ENCODE data around the gene GPR21.

GPR21 gene

DNA sequence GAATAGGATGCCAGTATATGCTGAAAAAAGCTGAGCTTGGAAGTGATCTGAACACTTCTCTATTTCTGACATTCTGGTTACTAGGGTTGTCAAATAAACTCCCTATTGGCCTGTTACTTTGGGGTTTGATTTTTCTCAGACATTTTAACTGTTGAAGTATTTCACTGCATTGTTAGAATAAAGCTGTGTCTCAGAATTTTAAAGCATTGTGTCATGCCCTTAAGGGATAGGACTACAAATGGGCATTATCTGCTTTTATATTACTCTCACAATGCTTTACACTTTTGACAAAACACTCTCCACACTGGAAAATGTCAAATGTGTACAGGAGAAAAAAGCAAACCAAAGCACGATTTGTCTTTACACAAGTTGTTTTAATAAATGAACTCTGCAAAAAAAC lies 16.8 kb upstream of the GPR21 start:
- TF ChIP-seq, protein P1, sequence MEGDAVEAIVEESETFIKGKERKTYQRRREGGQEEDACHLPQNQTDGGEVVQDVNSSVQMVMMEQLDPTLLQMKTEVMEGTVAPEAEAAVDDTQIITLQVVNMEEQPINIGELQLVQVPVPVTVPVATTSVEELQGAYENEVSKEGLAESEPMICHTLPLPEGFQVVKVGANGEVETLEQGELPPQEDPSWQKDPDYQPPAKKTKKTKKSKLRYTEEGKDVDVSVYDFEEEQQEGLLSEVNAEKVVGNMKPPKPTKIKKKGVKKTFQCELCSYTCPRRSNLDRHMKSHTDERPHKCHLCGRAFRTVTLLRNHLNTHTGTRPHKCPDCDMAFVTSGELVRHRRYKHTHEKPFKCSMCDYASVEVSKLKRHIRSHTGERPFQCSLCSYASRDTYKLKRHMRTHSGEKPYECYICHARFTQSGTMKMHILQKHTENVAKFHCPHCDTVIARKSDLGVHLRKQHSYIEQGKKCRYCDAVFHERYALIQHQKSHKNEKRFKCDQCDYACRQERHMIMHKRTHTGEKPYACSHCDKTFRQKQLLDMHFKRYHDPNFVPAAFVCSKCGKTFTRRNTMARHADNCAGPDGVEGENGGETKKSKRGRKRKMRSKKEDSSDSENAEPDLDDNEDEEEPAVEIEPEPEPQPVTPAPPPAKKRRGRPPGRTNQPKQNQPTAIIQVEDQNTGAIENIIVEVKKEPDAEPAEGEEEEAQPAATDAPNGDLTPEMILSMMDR (IDR thresholded peaks at IDR 0.05) = no peak

DNA sequence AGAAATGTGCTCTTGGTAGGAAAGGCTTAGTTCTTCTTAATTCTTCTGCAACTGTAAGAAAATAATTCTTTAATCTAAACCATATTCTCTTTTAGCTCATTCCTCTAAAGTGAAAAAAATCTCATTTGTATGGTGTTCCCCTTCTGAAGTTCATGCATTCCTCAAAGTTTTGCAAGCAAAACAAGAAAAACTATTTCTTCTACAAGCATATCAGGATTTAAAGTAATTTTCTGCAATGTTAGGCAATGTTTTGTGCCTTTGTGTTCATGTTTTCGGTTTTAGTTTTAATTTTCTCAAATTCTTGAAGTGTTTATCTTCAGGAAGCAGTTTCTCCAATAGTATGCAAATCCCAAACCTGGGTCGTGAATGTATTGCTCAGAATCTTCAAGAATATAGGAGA lies 12.7 kb upstream of the GPR21 start:
- Histone ChIP-seq H3K36me3 (peaks cover 32 to 75% (median 53%) of the 10 kb centered on the region in 3 donors), H3K4me3 (no peak overlapping the region), H3K4me1 (no peaks in the 10 kb centered on the region), H3K27me3 (no peaks in the 10 kb centered on the region), H3K9me3 (no peaks in the 10 kb centered on the region), H3K27ac (no peak overlapping the region)
- no peak for DNase-seq
- TF ChIP-seq, protein P1 (IDR thresholded peaks at IDR 0.05) = no peak
- intact Hi-C loops (cut with DNase I; ENCODE audit: low total_unique reads) = no loop called here

More for the DNA sequence above, 16.8 kb upstream of the GPR21 start:
- Histone ChIP-seq H3K4me3 (no peak overlapping the region), H3K4me1 (no peaks in the 10 kb centered on the region), H3K36me3 (peaks cover 43 to 84% (median 48%) of the 10 kb centered on the region in 3 donors), H3K27ac (no peak overlapping the region), H3K9me3 (no peaks in the 10 kb centered on the region), H3K27me3 (no peaks in the 10 kb centered on the region)
- DNase-seq = no peak
- intact Hi-C loops (cut with DNase I; ENCODE audit: low total_unique reads) = no loop called here

DNA sequence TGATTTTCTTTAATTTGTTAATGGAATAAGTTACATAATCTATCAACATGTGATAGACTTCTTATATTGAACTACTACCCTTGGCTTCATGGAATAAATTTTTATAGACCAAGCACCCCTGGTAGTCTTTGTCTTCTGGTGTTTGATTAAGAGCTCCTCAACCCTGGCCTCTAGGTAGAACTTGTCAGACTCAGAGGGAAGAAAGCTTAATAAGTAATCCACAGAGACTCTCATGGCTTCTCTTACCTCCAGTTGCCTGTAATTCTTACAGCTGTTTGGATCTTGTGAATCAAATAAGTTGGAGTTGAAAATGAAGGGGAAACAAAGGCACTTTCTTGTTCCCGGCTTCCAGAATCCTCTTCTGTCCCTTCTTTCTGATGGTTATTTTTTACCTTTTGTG lies 7.0 kb upstream of the GPR21 start:
- TF ChIP-seq, protein P1 (IDR thresholded peaks at IDR 0.05) = no peak
- Histone ChIP-seq H3K4me3 (no peak overlapping the region), H3K27me3 (no peaks in the 10 kb centered on the region), H3K4me1 (no peaks in the 10 kb centered on the region), H3K27ac (no peak overlapping the region), H3K9me3 (no peaks in the 10 kb centered on the region), H3K36me3 (peaks cover 23 to 38% (median 31%) of the 10 kb centered on the region in 3 donors)
- DNase-seq = no peak
- intact Hi-C loops (cut with DNase I; ENCODE audit: low total_unique reads) = no loop called here

DNA sequence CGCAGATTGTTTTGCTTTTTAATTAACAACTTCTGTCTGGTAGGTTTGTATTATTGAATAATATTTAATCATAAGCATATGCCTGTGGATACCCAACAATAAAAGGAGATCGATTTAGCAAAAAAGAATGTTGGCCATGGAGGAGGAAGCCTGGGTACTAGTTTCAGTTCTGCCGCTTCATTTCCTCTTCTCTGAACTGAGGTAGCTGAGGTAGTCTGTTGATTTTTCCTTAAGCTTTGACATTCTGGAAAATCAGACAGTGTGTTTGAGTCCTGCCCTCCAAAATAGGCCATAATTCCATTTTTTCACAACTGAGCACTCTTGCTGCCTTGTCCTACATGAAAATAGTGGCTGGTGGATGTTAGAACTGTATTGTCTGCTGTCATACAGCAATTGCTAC lies 6.0 kb upstream of the GPR21 start:
- Histone ChIP-seq H3K27me3 (no peaks in the 10 kb centered on the region), H3K9me3 (no peaks in the 10 kb centered on the region), H3K4me3 (no peak overlapping the region), H3K4me1 (peaks cover 0 to 10% (median 4%) of the 10 kb centered on the region in 4 donors), H3K36me3 (peaks cover 14 to 27% (median 20%) of the 10 kb centered on the region in 3 donors), H3K27ac (no peak overlapping the region)
- intact Hi-C loops (cut with DNase I; ENCODE audit: low total_unique reads) = no loop called here
- no peak for DNase-seq
- TF ChIP-seq, protein P1 (IDR thresholded peaks at IDR 0.05) = no peak

DNA sequence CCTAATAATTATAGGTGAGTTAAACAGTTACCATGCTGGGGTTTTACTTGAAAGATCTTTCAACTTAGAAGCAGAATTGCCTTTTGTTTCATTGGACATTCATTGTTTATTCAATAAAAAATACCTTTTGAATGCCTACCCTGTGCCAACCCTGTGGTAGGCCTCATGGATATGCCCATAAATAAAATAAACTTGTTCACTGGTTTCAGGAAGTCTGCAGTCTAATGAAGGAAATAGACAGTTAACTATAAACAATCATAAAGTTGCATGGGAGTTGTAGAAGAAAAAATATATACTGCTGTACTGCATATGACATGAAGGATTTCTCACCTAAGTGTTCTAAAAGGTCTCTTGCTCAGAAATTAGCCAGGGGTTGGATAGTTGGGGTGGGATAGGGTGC lies 5.3 kb upstream of the GPR21 start:
- Histone ChIP-seq H3K36me3 (peaks cover 13 to 21% (median 13%) of the 10 kb centered on the region in 3 donors), H3K4me3 (no peak overlapping the region), H3K27me3 (no peaks in the 10 kb centered on the region), H3K27ac (no peak overlapping the region), H3K4me1 (peaks cover 0 to 16% (median 4%) of the 10 kb centered on the region in 4 donors), H3K9me3 (no peaks in the 10 kb centered on the region)
- intact Hi-C loops (cut with DNase I; ENCODE audit: low total_unique reads) = no loop called here
- TF ChIP-seq, protein P1 (IDR thresholded peaks at IDR 0.05) = no peak
- DNase-seq = no peak

DNA sequence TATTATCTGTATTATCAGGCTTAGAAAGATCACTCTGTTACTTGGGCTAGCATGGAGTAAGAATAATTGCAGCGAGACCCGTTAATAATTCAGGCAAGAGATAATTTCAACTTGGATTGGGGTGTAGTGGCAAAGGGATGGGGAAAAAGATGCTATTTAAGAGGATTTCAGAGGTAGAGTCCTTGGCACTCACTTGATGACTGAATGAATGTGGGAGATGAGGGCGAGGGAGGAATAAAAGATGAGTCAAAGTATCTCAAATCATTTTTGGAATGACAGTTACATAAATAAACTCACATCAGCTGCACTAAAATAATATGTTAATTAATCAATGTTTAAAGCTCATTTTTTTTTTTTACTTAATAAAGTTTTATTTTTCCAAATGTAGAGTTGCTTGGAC lies 4.5 kb upstream of the GPR21 start:
- intact Hi-C loops (cut with DNase I; ENCODE audit: low total_unique reads) = no loop called here
- Histone ChIP-seq H3K27ac (no peak overlapping the region), H3K9me3 (no peaks in the 10 kb centered on the region), H3K27me3 (no peaks in the 10 kb centered on the region), H3K4me3 (no peak overlapping the region), H3K4me1 (peaks cover 0 to 19% (median 4%) of the 10 kb centered on the region in 4 donors), H3K36me3 (peaks cover 7 to 14% (median 13%) of the 10 kb centered on the region in 3 donors)
- DNase-seq = no peak
- TF ChIP-seq, protein P1 (IDR thresholded peaks at IDR 0.05) = no peak

All from tibial artery (tissue), 4 donors.